Right hindlimb (tissue), 1 donor: ENCODE measurements around the gene CDRT4.
A peak's percentile ranks its signal among the peaks of the same experiment; 100 is the strongest.

Experiments
- DNase-seq: peaks from one replicate; pipeline ENCODE4 v3.0.0-alpha.2; 2018

CDRT4 gene

DNA sequence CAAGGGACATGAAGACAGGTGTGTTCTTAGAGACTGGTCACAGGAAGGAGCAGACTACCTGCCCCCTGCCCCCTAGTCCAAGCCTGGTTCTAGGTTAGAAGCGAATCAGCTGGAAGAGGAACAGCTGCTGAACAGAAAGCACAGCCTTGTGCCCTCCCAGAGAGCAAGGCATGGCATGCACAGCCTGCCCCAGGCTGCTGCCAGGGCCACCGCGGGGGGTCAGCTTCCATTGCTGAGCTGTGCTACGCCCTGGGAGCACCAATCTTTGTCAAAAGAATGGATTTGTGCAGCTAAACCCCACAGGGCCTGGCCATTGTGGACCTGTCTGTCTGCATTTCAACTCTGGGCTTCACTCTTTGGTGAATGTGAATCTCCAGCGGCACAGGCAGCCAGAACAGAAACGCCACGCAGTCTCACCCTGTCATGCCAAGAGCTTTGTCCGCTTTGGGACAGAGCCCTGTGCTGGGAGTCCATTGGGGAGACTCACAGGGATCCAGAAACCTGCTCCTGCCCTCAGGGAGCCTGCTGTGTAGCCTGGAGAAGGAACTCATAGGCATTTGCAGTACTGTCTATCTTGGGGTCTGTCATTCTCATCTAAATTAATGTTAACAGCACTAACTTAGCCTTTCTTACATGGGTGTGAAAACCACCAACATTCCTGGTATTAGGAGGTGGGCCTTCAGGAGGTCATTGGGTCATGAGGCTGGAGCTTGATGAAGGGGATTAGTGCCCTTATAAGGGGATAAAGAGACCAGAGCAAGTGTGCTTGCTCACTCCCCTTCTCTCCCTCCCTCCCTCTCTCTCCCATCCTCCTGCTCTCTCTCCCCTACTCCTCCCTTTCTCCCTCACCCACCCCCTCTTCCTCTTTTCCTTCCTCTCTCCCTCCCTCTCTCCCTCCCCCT lies 25.6 kb upstream of the CDRT4 start:
- DNase-seq = no peak

DNA sequence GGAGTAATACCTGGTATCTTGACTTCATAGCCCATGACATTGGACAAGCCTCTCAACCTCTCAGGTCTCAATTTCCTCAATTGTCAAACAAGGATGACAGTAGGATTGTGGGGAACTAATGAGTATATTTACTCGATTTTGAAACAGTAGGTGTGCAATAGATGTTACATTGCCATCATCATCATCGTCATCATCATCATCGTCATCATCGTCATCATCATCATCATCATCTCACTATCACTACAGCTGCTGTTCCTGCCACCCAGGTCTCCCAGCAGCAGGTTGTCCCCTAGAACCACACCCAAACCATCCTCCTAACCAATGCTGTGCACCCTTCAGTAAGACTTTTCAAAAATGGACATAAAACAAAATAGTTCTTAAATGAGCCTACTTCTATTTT lies 24.8 kb upstream of the CDRT4 start:
- DNase-seq = no peak

DNA sequence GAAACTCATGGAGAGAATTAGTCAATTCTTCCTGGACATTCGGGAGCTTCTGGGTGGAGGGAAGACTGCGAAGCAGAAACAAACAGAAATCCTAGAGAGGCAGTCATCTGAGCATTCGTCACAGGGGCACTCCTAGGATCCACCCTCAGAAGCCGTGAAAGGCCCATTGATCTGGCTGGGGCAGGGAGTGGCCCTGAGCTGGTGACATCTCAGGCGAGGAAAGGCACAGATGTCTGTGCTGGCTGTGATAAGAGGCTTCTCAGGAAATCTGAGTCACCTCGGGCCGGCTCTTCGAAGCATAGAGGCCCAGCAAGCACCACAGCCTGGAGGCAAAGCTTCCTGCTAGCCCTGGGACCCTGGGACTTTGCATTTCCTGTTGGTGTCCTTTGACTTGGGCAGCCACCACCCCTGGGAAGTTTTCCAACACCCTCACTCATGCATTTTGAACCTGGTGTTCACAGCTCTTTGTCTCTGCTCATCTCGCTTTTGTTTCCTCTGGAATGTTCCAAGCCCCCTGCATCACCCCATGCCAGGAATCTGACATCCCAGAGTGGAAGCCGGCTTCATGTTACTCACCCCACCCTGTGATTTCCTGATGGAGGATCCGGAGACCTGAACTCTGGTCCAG lies 23.3 kb upstream of the CDRT4 start:
- DNase-seq = peak; percentile 54

DNA sequence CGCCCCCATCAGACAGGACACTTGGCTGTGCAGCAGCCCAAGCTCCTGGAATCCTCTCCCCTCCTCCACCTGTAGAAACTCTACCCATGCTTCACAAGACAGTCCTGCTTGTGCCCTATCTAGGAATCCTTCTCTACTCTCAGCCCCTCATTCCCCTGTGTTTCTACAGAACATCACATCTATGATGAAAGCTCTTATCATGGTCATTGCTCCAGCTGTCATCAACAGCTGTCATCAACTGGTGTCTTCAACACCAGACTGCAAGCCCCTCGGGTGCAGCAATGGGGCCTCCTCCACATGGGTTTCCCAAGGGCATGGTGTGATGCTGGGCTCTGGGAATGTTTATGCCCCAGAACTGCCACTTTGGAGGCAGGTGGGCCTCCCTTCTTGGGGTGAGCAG lies 21.1 kb upstream of the CDRT4 start:
- no peak for DNase-seq

DNA sequence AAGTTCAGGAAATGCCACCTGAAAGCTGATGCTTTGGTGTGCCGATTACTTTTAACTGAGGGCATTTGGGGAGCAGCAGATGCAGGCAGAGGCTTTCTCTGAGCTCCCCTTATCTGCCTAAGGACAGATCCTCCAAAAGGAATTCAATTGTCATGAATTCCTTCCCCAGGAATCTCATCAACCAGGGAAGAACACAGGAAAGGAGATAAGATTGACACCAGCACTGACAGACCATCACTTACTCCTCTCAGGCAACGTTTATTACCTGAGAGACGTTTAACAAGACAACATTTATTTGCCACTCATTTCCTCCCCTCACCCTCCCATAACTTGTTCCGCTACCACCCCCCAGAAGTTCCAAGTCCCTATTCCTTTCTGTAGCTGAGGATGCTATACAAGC lies 17.6 kb upstream of the CDRT4 start:
- DNase-seq = no peak

DNA sequence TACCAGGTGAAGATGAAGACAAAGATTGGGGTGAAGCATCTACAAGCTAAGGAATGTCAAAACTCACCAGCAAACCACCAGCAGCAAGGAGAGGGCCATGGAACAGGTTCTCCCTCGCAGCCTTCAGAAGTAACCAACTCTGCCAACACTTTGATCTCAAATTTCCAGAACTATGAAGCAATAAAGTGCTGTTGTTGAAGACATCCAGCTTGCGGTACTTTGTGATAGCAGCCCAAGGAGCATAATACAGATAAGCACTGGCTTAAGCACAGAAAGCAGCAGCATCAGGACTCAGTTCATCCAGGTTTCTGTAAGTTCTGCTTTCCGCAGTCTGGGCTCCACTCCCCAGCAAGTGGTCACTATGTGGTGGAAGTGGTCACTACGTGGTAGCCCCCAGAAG lies 16.0 kb upstream of the CDRT4 start:
- no peak for DNase-seq

DNA sequence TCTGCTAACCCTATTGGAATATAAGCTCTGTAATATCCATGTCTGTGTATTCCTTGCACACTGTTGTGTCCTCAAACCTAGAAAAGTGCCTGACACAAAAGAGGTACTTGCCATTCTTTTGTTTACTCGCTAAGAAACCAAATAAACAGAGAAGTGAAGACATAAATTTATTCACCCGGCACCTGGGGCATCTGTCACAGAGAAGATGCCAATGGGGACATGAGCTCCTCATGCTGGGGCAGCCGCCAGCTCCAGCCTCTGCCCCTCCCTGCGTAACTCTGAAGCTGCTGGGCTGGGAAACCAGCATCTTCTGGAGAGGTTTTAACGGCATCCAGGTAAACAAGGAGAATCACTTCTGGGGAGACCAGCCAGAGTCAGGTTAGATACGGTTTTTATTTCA lies 15.1 kb upstream of the CDRT4 start:
- no peak for DNase-seq

DNA sequence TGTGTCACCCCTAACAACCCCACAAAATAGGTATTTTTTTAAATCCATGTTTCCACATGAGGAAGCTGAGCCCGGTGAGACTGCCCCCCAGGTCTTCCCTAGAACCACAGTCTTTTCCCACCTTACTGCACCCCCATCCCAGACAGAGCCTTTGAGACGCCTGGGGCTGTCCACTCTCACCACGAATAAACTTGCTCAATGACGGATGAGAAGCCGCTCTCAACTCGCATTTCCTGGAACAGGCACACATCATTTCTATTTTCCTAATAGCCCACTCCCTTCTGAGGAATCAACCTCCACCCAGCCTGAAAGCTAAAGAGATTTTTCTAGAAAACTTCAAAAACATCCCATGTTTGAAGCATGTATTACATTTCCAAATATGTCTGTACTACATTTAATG lies 14.1 kb upstream of the CDRT4 start:
- no peak for DNase-seq

DNA sequence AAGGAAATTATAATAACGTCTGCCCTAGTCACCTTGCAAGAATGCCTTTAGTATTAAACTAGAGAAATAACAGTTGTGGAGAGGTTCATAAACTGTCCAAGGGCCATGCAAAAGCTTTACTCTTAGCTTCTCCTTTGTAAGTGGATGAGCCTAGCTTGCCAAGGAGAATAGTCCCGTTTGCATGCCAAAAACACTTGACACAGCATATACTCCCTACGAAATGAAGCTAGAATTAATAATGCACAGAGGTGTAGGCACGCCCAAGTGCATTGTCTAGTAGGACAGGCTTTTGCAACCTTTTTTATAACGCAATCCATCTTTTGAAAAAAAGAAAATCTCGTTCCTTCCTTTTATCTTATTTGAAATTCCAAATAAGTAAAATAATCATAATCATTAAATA lies 12.8 kb upstream of the CDRT4 start:
- DNase-seq = no peak

DNA sequence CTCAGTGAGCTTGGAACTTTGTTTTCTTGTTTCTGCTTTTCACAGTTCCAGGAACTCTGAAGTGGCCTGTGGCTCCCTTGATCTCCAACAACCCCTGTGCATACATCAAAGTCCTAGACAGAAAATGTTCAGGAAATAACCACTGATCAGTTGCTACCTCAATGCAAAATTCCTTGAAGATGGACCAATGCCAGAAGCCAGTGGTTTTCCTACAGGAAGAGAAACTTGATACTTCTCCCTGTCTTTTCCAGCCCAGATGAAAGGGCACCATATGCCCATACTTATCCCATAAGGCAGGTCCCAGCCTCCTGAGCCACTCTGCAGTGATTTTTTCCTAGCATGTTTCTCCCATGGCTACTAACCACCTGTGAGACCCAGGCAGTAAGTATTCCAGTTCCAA lies 12.3 kb upstream of the CDRT4 start:
- DNase-seq = no peak

DNA sequence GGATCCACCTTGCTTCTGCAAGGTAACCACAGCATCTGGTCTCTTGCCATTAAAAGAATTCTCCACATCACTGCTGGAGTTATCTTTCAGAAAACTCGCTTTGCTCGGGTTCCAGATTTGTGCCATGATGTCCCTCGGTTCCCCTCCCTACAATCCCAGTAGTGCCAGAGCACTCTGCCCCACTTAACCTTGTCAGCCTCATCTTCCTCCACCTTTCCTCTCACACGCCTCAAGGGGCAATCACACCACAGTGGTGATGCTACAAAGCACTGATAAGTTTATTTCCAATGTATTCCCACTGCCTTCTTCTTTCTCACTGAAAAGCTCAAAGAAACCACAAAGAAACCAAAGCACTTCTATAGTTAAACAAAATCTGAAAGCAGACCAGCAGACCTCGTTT lies 11.4 kb upstream of the CDRT4 start:
- no peak for DNase-seq

DNA sequence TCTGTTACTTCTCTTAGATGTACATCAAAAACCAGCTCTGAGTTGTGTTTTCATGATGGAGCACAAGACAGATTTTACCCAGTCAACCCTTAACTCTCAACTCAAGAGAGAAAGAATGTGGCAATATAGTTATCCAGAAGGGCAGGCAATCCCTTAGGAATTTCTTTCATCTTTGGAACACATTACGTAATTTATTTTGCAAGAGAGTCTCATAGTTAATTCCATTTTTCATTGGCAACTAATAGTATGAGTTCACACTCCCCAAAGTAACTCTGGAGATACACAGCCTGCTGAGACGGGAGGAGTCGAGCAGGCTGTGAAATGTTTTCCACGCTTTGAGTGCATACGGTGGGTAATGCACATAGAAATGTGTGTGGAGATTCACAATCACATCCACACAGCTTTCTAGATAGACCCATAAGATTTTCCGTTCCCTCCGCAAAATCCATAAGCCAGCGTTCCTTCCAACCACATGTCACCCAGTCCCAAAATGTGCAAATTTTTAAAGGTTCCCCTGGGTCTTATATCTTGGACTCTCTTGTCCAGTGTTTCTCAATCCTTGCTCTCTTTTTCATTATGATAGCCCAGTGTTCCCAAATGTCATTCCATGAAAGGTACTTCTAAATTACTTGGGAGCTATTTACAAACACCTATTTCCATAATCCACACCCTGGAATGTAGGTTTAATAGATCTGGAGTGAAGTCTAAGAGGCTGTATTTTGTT lies 8.4 kb upstream of the CDRT4 start:
- DNase-seq = no peak

DNA sequence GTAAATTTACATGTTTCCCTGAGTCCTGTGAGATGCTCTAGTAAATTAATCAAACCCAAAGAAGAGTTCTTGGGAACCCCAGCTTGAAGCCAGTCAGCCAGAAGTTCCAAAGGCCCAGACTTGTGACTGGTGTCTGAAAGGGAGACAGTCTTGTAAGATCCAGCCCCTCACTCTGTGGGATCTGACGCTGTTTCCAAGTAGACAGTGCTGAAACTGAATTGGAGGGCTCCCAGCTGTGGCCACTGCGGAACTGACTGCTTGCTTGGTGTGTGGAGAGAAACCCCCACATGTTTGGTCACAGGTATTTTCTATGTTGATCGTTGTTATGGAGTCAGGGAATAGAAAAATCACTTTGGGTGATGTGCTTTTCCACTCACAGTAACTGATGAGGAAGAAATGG lies 5.5 kb upstream of the CDRT4 start:
- no peak for DNase-seq

DNA sequence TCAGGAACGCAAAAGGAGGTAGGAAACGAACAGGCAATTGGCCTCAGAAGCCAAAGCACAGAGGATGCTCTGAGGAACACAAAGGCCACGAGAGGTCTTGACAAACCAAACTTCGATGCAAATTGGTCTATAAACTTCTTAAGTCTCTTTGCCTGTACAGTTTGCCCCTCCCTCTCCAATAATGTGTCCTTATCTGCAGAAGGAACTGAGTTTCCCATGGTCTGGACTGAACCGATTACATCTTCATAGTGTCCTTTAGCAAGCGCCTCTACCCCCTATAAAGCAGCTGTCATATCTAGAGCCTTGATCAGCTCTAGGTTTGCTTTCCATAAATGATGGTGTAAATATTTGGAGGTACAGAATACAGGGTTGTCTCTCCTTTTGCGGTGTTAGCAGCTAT lies 3.1 kb upstream of the CDRT4 start:
- no peak for DNase-seq

DNA sequence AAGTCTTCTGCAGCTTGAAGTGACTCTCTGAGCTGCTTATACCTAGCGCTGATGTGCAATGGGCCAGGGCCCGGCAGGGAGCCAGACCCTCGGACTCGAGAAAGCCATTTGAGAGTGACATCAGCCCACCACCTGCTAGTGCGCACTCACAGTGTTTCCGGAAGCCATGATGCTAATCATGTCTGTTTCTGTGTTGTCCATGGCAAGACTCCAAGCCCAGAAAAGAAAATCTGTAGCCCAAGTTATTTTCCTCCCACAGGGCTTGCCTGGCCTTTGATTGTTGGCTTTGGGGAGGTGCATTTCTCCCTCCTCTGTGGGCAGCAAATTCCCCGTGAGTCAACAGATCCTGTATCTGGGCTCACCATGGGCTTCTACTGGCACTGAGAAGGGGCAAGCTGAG lies 1.8 kb upstream of the CDRT4 start:
- DNase-seq = no peak

DNA sequence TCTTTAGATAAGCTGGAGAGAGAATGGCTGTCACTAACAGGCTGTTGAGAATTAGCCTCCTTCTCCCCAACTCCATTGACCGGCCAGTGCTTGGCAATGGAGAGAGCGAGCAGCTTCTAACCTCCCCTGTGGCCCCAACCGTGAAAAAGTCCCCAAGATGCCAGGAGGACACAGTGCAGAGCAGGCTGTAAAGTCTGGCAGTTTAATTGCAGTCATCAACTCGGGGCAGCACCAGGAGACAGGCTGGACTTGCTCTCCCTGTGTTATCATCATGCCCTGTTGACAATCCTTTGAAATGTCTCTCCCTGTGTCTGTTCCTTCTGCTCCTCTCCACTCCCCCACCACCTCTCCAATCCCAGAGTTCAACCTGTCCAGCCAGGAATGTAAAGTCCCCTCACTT lies 705 bp upstream of the CDRT4 start:
- DNase-seq = no peak

DNA sequence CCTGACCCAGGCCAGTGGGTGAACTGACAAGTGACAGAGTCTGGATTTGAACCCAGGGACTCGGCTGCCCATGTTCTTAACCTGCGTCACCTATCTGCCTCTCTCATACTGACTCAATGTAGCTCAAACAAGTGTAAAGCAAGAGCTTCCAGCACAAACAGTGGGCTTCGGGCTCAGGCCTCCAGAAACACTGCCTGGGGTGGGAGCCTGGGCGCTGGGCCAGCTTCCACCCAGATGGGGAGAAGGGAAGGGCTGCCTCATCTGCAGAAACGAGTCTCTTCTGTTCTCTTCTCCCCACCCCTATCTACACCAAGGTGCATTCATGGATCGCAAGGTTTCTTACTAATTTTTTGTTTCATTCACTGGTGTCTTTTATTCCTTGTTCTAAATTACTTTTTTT lies 1.3 kb downstream of the CDRT4 start:
- no peak for DNase-seq

DNA sequence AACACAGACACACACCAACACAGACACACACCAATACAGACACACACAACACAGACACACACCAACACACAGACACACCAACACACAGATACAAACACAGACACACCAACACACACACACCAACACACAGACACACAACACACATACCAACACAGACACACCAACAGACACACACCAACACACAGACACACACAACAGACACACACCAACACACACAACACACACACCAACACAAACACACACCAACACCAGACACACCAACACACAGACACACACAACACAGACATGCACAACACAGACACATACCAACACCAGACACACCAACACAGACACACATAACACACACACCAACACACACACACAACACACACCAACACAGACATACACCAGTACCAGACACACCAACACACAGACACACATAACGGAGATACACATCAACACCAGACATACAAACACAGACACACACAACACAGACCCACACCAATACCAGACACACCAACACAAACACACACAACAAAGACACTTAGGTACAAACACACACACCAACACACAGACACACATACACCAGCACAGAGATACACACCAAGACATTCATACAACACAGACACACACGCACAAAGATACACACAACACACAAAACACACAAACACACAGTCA lies 2.2 kb downstream of the CDRT4 start:
- no peak for DNase-seq

DNA sequence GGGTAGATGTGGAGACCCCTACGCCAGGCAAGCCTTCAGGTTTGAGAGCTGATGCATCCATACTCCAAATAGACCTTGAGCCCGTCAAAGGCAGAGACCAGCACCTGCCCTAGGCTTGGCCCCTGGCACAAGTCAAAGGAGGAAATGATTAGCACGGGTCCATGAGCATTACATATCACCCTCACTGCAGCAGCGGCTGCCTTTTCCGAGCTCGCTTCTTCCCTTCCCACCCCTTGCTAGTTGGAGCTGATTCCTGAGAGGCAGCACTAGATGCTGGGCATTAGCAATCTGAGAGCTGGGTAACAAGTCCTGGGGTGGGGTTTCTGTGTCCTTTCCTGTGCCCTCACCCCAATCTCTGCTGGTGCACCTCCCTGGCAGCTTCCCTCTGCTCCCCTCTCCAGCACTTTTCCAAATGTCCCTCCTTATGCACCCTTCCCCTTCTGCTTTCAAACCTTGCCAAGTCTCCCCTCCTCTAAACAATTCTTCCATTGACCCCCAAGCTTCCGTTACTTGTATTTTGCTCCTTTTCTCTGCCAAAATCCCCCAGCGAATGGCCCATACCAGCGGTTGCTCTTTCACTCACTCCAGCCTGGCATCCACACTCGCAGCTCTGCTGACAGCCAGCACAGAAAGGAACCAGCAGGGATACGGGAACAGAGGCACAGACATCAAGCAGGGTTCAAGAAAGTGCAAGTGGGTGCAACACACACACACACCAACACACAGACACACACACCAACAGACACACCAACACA lies 3.0 kb downstream of the CDRT4 start:
- no peak for DNase-seq

DNA sequence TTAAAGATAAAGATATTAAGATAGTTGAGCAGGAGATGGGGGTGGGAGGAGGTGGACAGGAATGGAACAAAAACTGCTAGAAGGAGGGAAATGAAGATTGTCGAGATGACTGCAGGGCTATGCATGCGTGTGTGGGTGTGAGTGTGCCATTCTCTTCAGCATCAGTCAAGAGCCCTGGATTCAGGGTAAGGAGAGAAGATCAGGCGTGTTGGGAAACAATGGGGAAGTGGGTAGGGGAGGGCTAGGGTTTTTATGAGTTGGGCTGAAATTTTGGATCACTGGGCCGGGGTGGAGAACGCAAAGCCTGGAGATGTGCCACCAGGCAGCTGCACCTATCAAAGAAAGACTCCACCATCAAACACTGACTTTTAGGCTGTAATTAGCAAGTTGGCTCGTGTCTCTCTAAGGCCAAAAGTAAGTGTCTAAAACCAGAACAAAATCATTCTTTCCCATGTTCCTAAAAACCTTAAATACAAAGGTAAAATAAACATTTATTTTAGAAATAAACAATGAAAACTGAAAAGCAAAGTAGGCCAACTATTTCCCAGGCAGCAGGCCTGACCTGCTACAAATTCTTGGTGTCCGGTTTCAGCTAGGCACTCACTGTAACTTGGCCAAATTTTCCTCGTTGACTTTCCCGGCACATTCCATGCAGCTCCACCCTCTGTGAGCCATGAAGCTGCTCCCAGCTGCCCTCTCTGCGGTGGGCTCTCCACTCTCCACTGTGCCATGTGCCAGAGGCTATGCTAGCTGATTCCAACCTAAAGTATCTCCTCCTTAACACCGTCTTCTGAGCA lies 4.2 kb downstream of the CDRT4 start:
- DNase-seq = peak; percentile 81

DNA sequence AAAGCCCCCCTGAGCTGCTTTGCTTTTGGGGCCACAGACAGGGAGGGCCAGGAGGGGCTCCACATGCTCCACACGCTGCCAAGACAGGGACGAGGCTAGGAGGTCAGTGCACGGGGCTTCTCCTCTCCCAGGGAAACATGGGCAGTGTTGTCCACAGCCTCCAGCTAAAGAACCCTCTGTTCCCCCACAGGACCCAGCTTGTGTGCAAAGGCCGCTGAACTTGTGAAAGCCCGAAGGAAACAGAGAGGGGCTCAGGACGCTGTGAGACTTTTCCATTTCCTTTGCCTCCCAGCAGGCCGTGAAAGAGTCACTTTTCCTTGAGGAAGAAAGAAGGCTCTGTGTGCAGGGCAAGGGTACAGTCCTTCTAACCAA lies 9.7 kb downstream of the CDRT4 start:
- no peak for DNase-seq
